H9 (cell line): ENCODE data around the gene INPP5J. TPM values are rescaled to one million over a fixed set of nuclear protein-coding genes. Genes with fewer than 3 reads are reported as not detected.

Experiments used
- DNase-seq: peaks from one replicate; pipeline ENCODE4 v3.0.0-alpha.2; 2017
- H2AFZ ChIP-seq: one replicate; pipeline ENCODE4 v1.6.1; 2013; ENCODE audit warnings: mild to moderate bottlenecking, low read length, control low read depth, moderate library complexity
- H2AK5ac ChIP-seq: 2 replicates; pipeline ENCODE4 v1.6.1; 2013; ENCODE audit warnings: low read length, control low read depth, mixed read lengths; ENCODE audit not compliant: insufficient read length
- H2BK120ac ChIP-seq: one replicate; pipeline ENCODE4 v1.6.1; 2013; ENCODE audit warnings: low read depth, mild to moderate bottlenecking, low read length, control low read depth, inconsistent platforms; ENCODE audit not compliant: poor library complexity, severe bottlenecking
- H2BK12ac ChIP-seq: 2 replicates; pipeline ENCODE4 v1.6.1; 2013; ENCODE audit warnings: low read length, control low read depth, mixed read lengths, low read depth; ENCODE audit not compliant: insufficient read length
- H2BK15ac ChIP-seq: 2 replicates; pipeline ENCODE4 v1.6.1; 2013; ENCODE audit warnings: low read depth, low read length, control low read depth
- H2BK20ac ChIP-seq: one replicate; pipeline ENCODE4 v1.6.1; 2013; ENCODE audit warnings: low read depth, mild to moderate bottlenecking, low read length, control low read depth, inconsistent platforms; ENCODE audit not compliant: poor library complexity, severe bottlenecking
- H2BK5ac ChIP-seq: 2 replicates; pipeline ENCODE4 v1.6.1; 2013; ENCODE audit warnings: low read length, control low read depth, mixed read lengths; ENCODE audit not compliant: insufficient read length
- H3K14ac ChIP-seq: 2 replicates; pipeline ENCODE4 v1.6.1; 2013; ENCODE audit warnings: low read length, control low read depth; ENCODE audit not compliant: insufficient read depth
- H3K18ac ChIP-seq: 2 replicates; pipeline ENCODE4 v1.6.1; 2013; ENCODE audit warnings: low read depth, mild to moderate bottlenecking, mixed read lengths, low read length, control low read depth; ENCODE audit not compliant: insufficient read length
- H3K23ac ChIP-seq: 2 replicates; pipeline ENCODE4 v1.6.1; 2013; ENCODE audit warnings: low read length, control low read depth, mixed read lengths, low read depth; ENCODE audit not compliant: insufficient read length
- H3K23me2 ChIP-seq: 2 replicates; pipeline ENCODE4 v1.6.1; 2013; ENCODE audit warnings: low read depth, mild to moderate bottlenecking, mixed read lengths, low read length, control low read depth; ENCODE audit not compliant: insufficient read length, poor library complexity, severe bottlenecking
- H3K27ac ChIP-seq: 2 replicates; pipeline ENCODE4 v1.5.1; 2013; ENCODE audit warnings: low read length, control low read depth, mixed read lengths, low read depth; ENCODE audit not compliant: insufficient read length
- H3K27me3 ChIP-seq: 2 replicates; pipeline ENCODE4 v1.6.1; 2013; ENCODE audit warnings: low read length, control low read depth, inconsistent platforms; ENCODE audit not compliant: insufficient read depth
- H3K4ac ChIP-seq: 2 replicates; pipeline ENCODE4 v1.6.1; 2013; ENCODE audit warnings: low read depth, mild to moderate bottlenecking, control low read depth, inconsistent platforms, low read length, moderate library complexity
- H3K4me1 ChIP-seq: 2 replicates; pipeline ENCODE4 v1.6.1; 2013; ENCODE audit warnings: low read length, control low read depth, inconsistent platforms; ENCODE audit not compliant: insufficient read depth
- H3K4me2 ChIP-seq: 2 replicates; pipeline ENCODE4 v1.6.1; 2013; ENCODE audit warnings: low read length, control low read depth, mixed read lengths; ENCODE audit not compliant: insufficient read length, insufficient read depth
- H3K56ac ChIP-seq: 2 replicates; pipeline ENCODE4 v1.6.1; 2013; ENCODE audit warnings: low read depth, mild to moderate bottlenecking, mixed read lengths, low read length, control low read depth; ENCODE audit not compliant: insufficient read length
- H3K79me1 ChIP-seq: 2 replicates; pipeline ENCODE4 v1.6.1; 2013; ENCODE audit warnings: low read depth, mild to moderate bottlenecking, moderate library complexity, low read length, control low read depth, inconsistent platforms; ENCODE audit not compliant: insufficient read depth, poor library complexity, severe bottlenecking
- H3K79me2 ChIP-seq: 2 replicates; pipeline ENCODE4 v1.6.1; 2013; ENCODE audit warnings: low read length, control low read depth, inconsistent platforms; ENCODE audit not compliant: insufficient read depth
- H3K9ac ChIP-seq: 2 replicates; pipeline ENCODE4 v1.6.1; 2013; ENCODE audit warnings: low read length, control low read depth, mixed read lengths; ENCODE audit not compliant: insufficient read length; ENCODE audit errors: extremely low read depth
- H3K9me3 ChIP-seq: one replicate; pipeline ENCODE4 v1.6.1; 2013; ENCODE audit warnings: low read depth, low read length, inconsistent platforms; ENCODE audit not compliant: control insufficient read depth
- H3T11ph ChIP-seq: one replicate; pipeline ENCODE4 v1.6.1; 2013; ENCODE audit warnings: mild to moderate bottlenecking, low read length, control low read depth, inconsistent platforms
- H4K20me1 ChIP-seq: one replicate; pipeline ENCODE4 v1.6.1; 2013; ENCODE audit not compliant: control insufficient read depth, insufficient read length, insufficient read depth
- H4K5ac ChIP-seq: 2 replicates; pipeline ENCODE4 v1.6.1; 2013; ENCODE audit warnings: low read depth, mild to moderate bottlenecking, mixed read lengths, low read length, control low read depth; ENCODE audit not compliant: insufficient read length
- H4K8ac ChIP-seq: replicated peaks from 2 replicates; pipeline ENCODE4 v1.6.1; 2013; ENCODE audit warnings: low read length, control low read depth, mixed read lengths, low read depth; ENCODE audit not compliant: insufficient read length
- H4K91ac ChIP-seq: 2 replicates; pipeline ENCODE4 v1.6.1; 2013; ENCODE audit warnings: low read depth, mild to moderate bottlenecking, moderate library complexity, mixed read lengths, low read length, control low read depth; ENCODE audit not compliant: insufficient read length
- H3K27ac Mint-ChIP-seq, 3 experiments: 2 replicates in 2 of 3; 3 replicates in 1 of 3; pipeline ENCODE4 v1.8.0; 2020 to 2021; ENCODE audit warnings: mixed read lengths in 3 of 3, mild to moderate bottlenecking in 1 of 3, moderate library complexity in 1 of 3
- H3K27me3 Mint-ChIP-seq: 2 replicates; pipeline ENCODE4 v1.8.0; 2021; ENCODE audit warnings: low read depth, mild to moderate bottlenecking, moderate library complexity, mixed read lengths
- H3K36me3 Mint-ChIP-seq, 3 experiments: 2 replicates in 2 of 3; 3 replicates in 1 of 3; pipeline ENCODE4 v1.8.0; 2020 to 2021; ENCODE audit warnings: low read depth in 3 of 3, mixed read lengths in 3 of 3; ENCODE audit not compliant: insufficient read depth in 1 of 3
- H3K4me1 Mint-ChIP-seq, 2 experiments: 2 replicates each; pipeline ENCODE4 v1.8.0; 2020; ENCODE audit warnings: mixed read lengths in 2 of 2
- H3K4me3 Mint-ChIP-seq, 2 experiments: 2 replicates in 1 of 2; 3 replicates in 1 of 2; pipeline ENCODE4 v1.8.0; 2020 to 2021; ENCODE audit warnings: mild to moderate bottlenecking in 2 of 2, mixed read lengths in 2 of 2, moderate library complexity in 1 of 2
- H3K9me3 Mint-ChIP-seq, 2 experiments: 2 replicates in 1 of 2; 3 replicates in 1 of 2; pipeline ENCODE4 v1.8.0; 2020; ENCODE audit warnings: mild to moderate bottlenecking in 2 of 2, mixed read lengths in 2 of 2, moderate library complexity in 1 of 2
- WGBS: extraction: QIAGEN DNeasy Blood & Tissue Kit; methylation state at CpG from one replicate; pipeline ENCODE4 v1.1.7; 2013; ENCODE audit warnings: missing lambda C conversion rate, low lambda C conversion rate, mixed read lengths; ENCODE audit not compliant: insufficient read length; ENCODE audit errors: extremely low coverage; 5-methylcytosine and 5-hydroxymethylcytosine counted together
- total RNA-seq: library from RNA; stranded (reverse); gene quantifications from 2 replicates; pipeline ENCODE4 v1.2.1, GENCODE V29; 2021
- TF ChIP-seq, protein P1 (sequence below): fragments of 200-600 bp; sonication (generic); conservative IDR thresholded peaks from 3 replicates; pipeline ENCODE4 v1.8.0; 2021; ENCODE audit warnings: antibody characterized with exemption, mild to moderate bottlenecking

Gene INPP5J
- total RNA-seq, 1 experiment from 2014 or later = 4.9 TPM

DNA sequence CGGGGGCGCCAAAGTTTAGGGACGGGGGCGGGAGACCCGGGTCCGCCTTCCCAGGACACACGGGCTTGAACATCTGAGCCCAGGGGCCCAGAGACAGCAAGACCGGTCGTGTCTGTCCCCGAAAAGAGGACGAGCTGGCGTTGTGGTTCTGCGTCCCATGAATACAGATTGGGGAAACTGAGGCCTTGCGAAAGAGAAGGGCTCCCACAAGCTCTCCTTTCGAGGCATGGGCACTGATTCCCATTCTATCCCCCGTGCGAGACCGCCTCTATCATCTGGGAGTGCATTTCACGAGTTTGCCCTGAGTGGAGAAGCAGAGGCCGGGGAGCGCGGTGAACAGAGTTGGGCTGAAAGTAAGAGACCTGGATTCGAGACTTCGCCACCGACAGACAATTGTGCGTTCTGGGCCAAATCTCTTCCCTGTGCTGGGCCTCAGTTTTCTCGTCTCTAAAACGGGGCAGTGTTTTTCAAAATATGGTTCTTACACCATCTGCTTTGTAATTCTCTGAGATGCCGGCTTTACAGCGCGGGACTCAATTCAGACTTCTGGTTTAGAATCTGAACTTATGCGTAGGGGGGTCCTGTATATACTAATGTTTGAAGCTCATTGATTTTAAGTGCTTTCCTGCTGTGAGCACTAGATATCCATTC, 37.7 kb downstream of the INPP5J start:
- Mint-ChIP-seq H3K36me3 (peaks cover 0 to 10% (median 0%) of the 10 kb centered on the region in 3 experiments; a peak in 3 of 7 replicates), H3K9me3 (no peaks in the 10 kb centered on the region), H3K4me3 (peak overlapping the region; percentile 93 to 96), H3K27ac (peak overlapping the region in 1 of 3 experiments; percentile 44; a peak in 2 of 7 replicates), H3K4me1 (peaks cover 8 to 9% of the 10 kb centered on the region in 2 experiments), H3K27me3 (peaks cover 44% of the 10 kb centered on the region)
- Histone ChIP-seq H2BK5ac (no peak overlapping the region), H2BK20ac (no peak overlapping the region), H3K79me1 (no peaks in the 10 kb centered on the region), H3K56ac (no peak overlapping the region), H2BK15ac (no peak overlapping the region), H4K5ac (no peak overlapping the region), H4K91ac (no peak overlapping the region), H4K8ac (no peak overlapping the region), H2AFZ (peak overlapping the region; percentile 84), H2AK5ac (no peak overlapping the region), H3K9me3 (no peaks in the 10 kb centered on the region), H3K23ac (no peak overlapping the region), H3K4me1 (peaks cover 2% of the 10 kb centered on the region; the same call in 1 of the 2 replicates), H2BK120ac (no peak overlapping the region), H3K27me3 (no peaks in the 10 kb centered on the region), H3K27ac (no peak overlapping the region), H2BK12ac (no peak overlapping the region), H3K4ac (no peak overlapping the region), H3K79me2 (peaks cover under 1% of the 10 kb centered on the region), H3K18ac (no peak overlapping the region), H3T11ph (no peak overlapping the region), H4K20me1 (no peaks in the 10 kb centered on the region), H3K14ac (no peak overlapping the region), H3K23me2 (peaks cover 5% of the 10 kb centered on the region), H3K9ac (peak overlapping the region; percentile 79), H3K4me2 (peak overlapping the region; percentile 93)
- TF ChIP-seq, protein P1, sequence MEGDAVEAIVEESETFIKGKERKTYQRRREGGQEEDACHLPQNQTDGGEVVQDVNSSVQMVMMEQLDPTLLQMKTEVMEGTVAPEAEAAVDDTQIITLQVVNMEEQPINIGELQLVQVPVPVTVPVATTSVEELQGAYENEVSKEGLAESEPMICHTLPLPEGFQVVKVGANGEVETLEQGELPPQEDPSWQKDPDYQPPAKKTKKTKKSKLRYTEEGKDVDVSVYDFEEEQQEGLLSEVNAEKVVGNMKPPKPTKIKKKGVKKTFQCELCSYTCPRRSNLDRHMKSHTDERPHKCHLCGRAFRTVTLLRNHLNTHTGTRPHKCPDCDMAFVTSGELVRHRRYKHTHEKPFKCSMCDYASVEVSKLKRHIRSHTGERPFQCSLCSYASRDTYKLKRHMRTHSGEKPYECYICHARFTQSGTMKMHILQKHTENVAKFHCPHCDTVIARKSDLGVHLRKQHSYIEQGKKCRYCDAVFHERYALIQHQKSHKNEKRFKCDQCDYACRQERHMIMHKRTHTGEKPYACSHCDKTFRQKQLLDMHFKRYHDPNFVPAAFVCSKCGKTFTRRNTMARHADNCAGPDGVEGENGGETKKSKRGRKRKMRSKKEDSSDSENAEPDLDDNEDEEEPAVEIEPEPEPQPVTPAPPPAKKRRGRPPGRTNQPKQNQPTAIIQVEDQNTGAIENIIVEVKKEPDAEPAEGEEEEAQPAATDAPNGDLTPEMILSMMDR = no peak
- DNase-seq = no peak
- WGBS = no CpG with 5 or more reads among the region's 32 CpGs
